Smooth muscle cell (in vitro differentiated cells): ENCODE results near the gene MXD4. TPM values are rescaled to one million over a fixed set of nuclear protein-coding genes. Genes with fewer than 3 reads are reported as not detected.

ENCODE experiments used
- DNase-seq: peaks from one replicate; lab custom pipeline; 2025; ENCODE audit not compliant: unreplicated experiment; lab: John Stamatoyannopoulos, UW
- H2AFZ ChIP-seq: fragments of 200-600 bp; sonication (generic); 2 replicates; pipeline ENCODE4 v1.6.0; 2016; ENCODE audit warnings: antibody characterized with exemption, low read depth, mild to moderate bottlenecking
- H3F3A ChIP-seq: fragments of 200-600 bp; sonication (generic); 2 replicates; pipeline ENCODE4 v1.6.0; 2017; ENCODE audit warnings: antibody characterized with exemption, low read depth
- H3K27ac ChIP-seq: fragments of 200-600 bp; sonication (generic); 2 replicates; pipeline ENCODE4 v1.5.1; 2016; ENCODE audit warnings: low read depth, mild to moderate bottlenecking
- H3K27me3 ChIP-seq: fragments of 200-600 bp; sonication (generic); 2 replicates; pipeline ENCODE4 v1.6.1; 2016; ENCODE audit warnings: low read depth, mild to moderate bottlenecking
- H3K36me3 ChIP-seq: fragments of 200-600 bp; sonication (generic); 2 replicates; pipeline ENCODE4 v1.5.1; 2016; ENCODE audit warnings: low read depth
- H3K4me1 ChIP-seq: fragments of 200-600 bp; sonication (generic); 2 replicates; pipeline ENCODE4 v1.5.1; 2016; ENCODE audit warnings: low read depth
- H3K4me2 ChIP-seq: fragments of 200-600 bp; sonication (generic); 2 replicates; pipeline ENCODE4 v1.6.0; 2016; ENCODE audit warnings: mild to moderate bottlenecking
- H3K4me3 ChIP-seq: fragments of 200-600 bp; sonication (generic); 2 replicates; pipeline ENCODE4 v1.5.1; 2016; ENCODE audit warnings: mild to moderate bottlenecking
- H3K79me2 ChIP-seq: fragments of 200-600 bp; sonication (generic); 2 replicates; pipeline ENCODE4 v1.6.0; 2016; ENCODE audit warnings: low read depth, mild to moderate bottlenecking
- H3K9ac ChIP-seq: fragments of 200-600 bp; sonication (generic); 2 replicates; pipeline ENCODE4 v1.6.0; 2016; ENCODE audit warnings: low read depth
- H3K9me3 ChIP-seq: fragments of 200-600 bp; sonication (generic); replicated peaks from 2 replicates; pipeline ENCODE4 v1.5.1; 2016; ENCODE audit warnings: low read depth
- H4K20me1 ChIP-seq: fragments of 200-600 bp; sonication (generic); 2 replicates; pipeline ENCODE4 v1.6.0; 2016; ENCODE audit warnings: low read depth
- WGBS: methylation state at CpG from one replicate; pipeline ENCODE4 v1.1.7; 2016; ENCODE audit warnings: low lambda C conversion rate; 5-methylcytosine and 5-hydroxymethylcytosine counted together
- polyA plus RNA-seq: library from polyadenylated mRNA; unstranded; fragments of >200 nt; fragmentation: Nextera tagmentation; extraction: Ambion mirVana; gene quantifications from 2 replicates; pipeline ENCODE4 v1.2.1, GENCODE V29; 2016
- total RNA-seq: library from RNA; depleted of rRNA; stranded (reverse); fragments of >200 nt; gene quantifications from 2 replicates; pipeline ENCODE4 v1.2.3, GENCODE V29; 2014
- TF ChIP-seq, protein P1 (sequence below): fragments of 200-600 bp; sonication (generic); IDR thresholded peaks from 2 replicates; pipeline ENCODE4 v1.5.1; 2017; ENCODE audit warnings: borderline replicate concordance, mild to moderate bottlenecking, antibody characterized with exemption; ENCODE audit not compliant: insufficient read depth, poor library complexity, severe bottlenecking

Gene MXD4
- total and polyA plus RNA-seq, 2 experiments from 2014 or later: 26.8 to 81.8 TPM

DNA sequence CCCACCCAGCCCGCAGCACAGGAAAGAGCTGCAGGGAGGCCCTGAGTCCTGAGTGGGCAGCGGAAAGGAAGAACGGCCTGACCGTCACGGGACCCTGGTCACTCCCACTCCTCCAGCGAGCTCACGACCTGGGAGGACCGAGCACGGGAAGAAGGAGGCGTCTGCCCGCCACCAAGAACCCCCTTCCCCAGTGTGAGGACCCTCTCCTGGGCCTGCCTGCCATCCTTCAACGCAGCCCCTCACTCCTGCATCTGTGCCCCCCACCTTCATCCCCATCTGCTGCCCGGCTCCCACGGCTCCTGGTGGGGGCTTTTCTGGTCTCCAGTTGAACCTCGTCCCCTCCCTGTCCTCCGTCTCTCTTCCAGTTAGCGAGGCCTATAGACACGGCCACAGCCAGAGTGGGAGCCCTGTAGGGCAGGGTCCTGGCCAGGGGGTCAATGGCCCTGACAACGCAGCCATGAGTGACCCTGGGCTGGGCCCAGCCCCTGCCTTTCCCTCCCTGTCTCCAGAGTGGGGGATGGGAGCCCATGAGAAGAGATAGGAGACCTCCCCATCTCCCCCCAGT is 41.3 kb upstream of the MXD4 start:
- H3K4me3 ChIP-seq: no peak overlapping the region
- H3K4me1 ChIP-seq: no peaks in the 10 kb centered on the region
- H2AFZ ChIP-seq: no peak overlapping the region
- no peak overlapping the region for H3K9ac ChIP-seq
- H3F3A ChIP-seq: no peaks in the 10 kb centered on the region
- no peaks in the 10 kb centered on the region for H3K9me3 ChIP-seq
- TF ChIP-seq, protein P1, sequence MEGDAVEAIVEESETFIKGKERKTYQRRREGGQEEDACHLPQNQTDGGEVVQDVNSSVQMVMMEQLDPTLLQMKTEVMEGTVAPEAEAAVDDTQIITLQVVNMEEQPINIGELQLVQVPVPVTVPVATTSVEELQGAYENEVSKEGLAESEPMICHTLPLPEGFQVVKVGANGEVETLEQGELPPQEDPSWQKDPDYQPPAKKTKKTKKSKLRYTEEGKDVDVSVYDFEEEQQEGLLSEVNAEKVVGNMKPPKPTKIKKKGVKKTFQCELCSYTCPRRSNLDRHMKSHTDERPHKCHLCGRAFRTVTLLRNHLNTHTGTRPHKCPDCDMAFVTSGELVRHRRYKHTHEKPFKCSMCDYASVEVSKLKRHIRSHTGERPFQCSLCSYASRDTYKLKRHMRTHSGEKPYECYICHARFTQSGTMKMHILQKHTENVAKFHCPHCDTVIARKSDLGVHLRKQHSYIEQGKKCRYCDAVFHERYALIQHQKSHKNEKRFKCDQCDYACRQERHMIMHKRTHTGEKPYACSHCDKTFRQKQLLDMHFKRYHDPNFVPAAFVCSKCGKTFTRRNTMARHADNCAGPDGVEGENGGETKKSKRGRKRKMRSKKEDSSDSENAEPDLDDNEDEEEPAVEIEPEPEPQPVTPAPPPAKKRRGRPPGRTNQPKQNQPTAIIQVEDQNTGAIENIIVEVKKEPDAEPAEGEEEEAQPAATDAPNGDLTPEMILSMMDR: no peak
- no peaks in the 10 kb centered on the region for H3K79me2 ChIP-seq
- WGBS: 92% methylated on average over 18 of the region's 19 CpGs
- H3K27ac ChIP-seq: no peak overlapping the region
- H4K20me1 ChIP-seq: no peaks in the 10 kb centered on the region
- no peaks in the 10 kb centered on the region for H3K27me3 ChIP-seq
- DNase-seq: no peak
- H3K4me2 ChIP-seq: no peak overlapping the region
- no peaks in the 10 kb centered on the region for H3K36me3 ChIP-seq

DNA sequence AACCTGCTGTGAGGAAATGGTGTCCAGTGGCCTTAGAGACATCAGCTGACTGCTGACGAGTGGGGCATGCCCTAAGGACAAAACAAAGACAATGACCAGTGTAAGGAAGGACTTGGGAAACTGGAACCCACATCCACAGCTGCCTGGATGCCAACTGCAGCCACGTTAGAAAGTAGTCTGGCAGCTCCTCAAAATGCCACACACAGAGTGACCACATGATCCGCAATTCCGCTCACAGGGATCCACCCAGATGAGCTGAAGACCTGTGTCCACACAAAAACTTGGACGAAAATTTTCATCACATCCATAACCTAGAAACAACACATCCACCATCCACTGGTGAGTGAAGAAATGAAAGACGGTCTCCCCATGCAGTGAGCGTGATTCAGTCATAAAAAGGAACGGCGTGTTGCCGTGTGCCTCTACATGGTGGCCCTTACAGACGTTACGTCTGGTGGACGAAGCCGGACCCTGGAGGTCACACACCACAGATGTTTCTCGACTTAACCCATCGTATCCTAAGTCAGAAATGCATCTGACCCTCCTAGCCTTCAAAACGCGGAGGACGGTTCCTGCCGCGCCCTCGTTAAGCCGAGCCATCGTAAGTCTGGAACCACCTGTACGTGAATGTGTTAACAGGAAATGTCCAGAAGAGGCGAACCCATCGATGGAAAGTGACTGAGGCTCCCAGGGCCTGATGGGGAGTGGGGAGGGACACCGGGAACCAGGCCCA is 40.6 kb upstream of the MXD4 start:
- no peak overlapping the region for H3K27ac ChIP-seq
- H3K4me1 ChIP-seq: no peaks in the 10 kb centered on the region
- no peak overlapping the region for H3K4me3 ChIP-seq
- 95% methylated on average over 27 of the region's 28 CpGs for WGBS
- no peaks in the 10 kb centered on the region for H3K79me2 ChIP-seq
- H3F3A ChIP-seq: no peaks in the 10 kb centered on the region
- H3K4me2 ChIP-seq: no peak overlapping the region
- H3K36me3 ChIP-seq: no peaks in the 10 kb centered on the region
- no peak overlapping the region for H2AFZ ChIP-seq
- no peaks in the 10 kb centered on the region for H3K27me3 ChIP-seq
- H4K20me1 ChIP-seq: no peaks in the 10 kb centered on the region
- no peak overlapping the region for H3K9ac ChIP-seq
- TF ChIP-seq, protein P1: no peak
- no peaks in the 10 kb centered on the region for H3K9me3 ChIP-seq
- no peak for DNase-seq

DNA sequence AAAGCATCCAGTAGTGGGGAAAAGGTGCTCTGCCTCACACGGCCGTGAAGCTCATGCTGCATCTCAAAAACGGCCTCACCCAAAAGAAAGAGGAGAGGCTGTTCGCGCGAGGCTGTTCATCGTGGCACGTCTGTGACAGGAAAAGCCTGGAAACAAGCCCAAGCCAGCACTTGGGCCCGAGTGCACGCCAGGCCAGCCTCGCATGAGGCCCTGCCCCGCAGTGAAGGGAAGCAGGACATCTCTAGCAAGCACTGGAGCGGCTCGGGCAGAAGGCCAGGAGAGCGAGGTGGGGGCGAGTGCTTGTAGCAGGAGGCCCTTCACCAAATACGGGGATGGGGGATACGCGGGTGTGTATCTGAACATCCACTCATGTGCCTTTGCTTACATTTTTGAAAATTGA is 39.9 kb upstream of the MXD4 start:
- WGBS: 91% methylated on average over 19 of the region's 19 CpGs
- H3K4me2 ChIP-seq: no peak overlapping the region
- no peak overlapping the region for H3K9ac ChIP-seq
- DNase-seq: no peak
- no peak overlapping the region for H3K4me3 ChIP-seq
- no peak overlapping the region for H2AFZ ChIP-seq
- H3K79me2 ChIP-seq: no peaks in the 10 kb centered on the region
- TF ChIP-seq, protein P1: no peak
- no peaks in the 10 kb centered on the region for H3K36me3 ChIP-seq
- H3K9me3 ChIP-seq: no peaks in the 10 kb centered on the region
- no peaks in the 10 kb centered on the region for H3F3A ChIP-seq
- H3K27me3 ChIP-seq: no peaks in the 10 kb centered on the region
- no peaks in the 10 kb centered on the region for H3K4me1 ChIP-seq
- H3K27ac ChIP-seq: no peak overlapping the region
- H4K20me1 ChIP-seq: no peaks in the 10 kb centered on the region
